Measurements from ENCODE around the gene FRMD5. TPM values are rescaled to one million over a fixed set of nuclear protein-coding genes. Genes with fewer than 3 reads are reported as not detected.

The FRMD5 gene
- total and polyA plus RNA-seq, 2 experiments from 2014 or later = 5.9 to 10.1 TPM

DNA sequence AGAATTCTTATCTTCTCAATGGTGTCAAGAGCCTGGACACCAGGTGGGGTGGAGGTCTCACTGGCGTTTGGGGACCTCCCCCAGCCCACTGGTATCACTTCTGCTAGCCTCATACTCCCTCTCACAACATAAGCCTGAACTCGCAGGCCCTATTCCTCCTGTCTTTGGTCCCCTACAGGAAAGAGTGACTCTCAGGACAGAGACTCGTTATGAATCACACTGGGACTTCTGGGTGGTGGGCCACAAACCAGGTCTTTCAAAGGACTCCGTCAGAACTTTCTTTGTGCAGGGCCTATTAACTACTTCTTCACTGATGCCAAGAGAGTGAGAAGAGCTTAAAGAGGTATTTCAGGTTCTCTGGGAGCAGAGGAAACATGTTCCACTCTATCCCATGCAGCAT, 267.9 kb downstream of the FRMD5 start:
- Histone ChIP-seq H3K4me1 (ENCODE audit: insufficient read depth) (peaks cover 57% of the 10 kb centered on the region), H3K36me3 (ENCODE audit: insufficient read depth) (no peaks in the 10 kb centered on the region), H3K27ac (ENCODE audit: low read depth) (peak overlapping the region; percentile 83), H3K9me2 (ENCODE audit: insufficient read depth) (peaks cover 8% of the 10 kb centered on the region; the same call in 1 of the 2 replicates), H3F3A (replicated peaks; ENCODE audit: low read depth) (peaks cover 9% of the 10 kb centered on the region; the same call in 1 of the 2 replicates), H2AFZ (no peak overlapping the region), H3K27me3 (ENCODE audit: insufficient read depth) (no peaks in the 10 kb centered on the region), H3K79me2 (replicated peaks; ENCODE audit: insufficient read depth) (no peaks in the 10 kb centered on the region), H3K4me3 (peak overlapping the region; percentile 10; the same call in 1 of the 2 replicates), H3K4me2 (peak overlapping the region; percentile 54), H4K20me1 (replicated peaks; ENCODE audit: insufficient read depth) (no peaks in the 10 kb centered on the region)
- peaks cover 67% of the 10 kb centered on the region for H3K4me1 Mint-ChIP-seq
- no peaks in the 10 kb centered on the region for H3K9me3 Mint-ChIP-seq
- no peaks in the 10 kb centered on the region for H3K36me3 Mint-ChIP-seq (ENCODE audit: low read depth)
- H3K4me3 Mint-ChIP-seq = peak overlapping the region; percentile 36; the same call in 1 of the 3 replicates
- TF ChIP-seq CREB1 (CRISPR knock-in tag; IDR thresholded peaks at IDR 0.05; ENCODE audit: low read depth) (no peak), STAT1 (IDR thresholded peaks at IDR 0.05; ENCODE audit: unreplicated experiment) (no peak), ZNF331 (CRISPR knock-in tag; IDR thresholded peaks at IDR 0.05; ENCODE audit: low read depth) (no peak), NANOG (IDR thresholded peaks at IDR 0.05; ENCODE audit: borderline replicate concordance) (no peak)
- TF ChIP-seq, protein P1, sequence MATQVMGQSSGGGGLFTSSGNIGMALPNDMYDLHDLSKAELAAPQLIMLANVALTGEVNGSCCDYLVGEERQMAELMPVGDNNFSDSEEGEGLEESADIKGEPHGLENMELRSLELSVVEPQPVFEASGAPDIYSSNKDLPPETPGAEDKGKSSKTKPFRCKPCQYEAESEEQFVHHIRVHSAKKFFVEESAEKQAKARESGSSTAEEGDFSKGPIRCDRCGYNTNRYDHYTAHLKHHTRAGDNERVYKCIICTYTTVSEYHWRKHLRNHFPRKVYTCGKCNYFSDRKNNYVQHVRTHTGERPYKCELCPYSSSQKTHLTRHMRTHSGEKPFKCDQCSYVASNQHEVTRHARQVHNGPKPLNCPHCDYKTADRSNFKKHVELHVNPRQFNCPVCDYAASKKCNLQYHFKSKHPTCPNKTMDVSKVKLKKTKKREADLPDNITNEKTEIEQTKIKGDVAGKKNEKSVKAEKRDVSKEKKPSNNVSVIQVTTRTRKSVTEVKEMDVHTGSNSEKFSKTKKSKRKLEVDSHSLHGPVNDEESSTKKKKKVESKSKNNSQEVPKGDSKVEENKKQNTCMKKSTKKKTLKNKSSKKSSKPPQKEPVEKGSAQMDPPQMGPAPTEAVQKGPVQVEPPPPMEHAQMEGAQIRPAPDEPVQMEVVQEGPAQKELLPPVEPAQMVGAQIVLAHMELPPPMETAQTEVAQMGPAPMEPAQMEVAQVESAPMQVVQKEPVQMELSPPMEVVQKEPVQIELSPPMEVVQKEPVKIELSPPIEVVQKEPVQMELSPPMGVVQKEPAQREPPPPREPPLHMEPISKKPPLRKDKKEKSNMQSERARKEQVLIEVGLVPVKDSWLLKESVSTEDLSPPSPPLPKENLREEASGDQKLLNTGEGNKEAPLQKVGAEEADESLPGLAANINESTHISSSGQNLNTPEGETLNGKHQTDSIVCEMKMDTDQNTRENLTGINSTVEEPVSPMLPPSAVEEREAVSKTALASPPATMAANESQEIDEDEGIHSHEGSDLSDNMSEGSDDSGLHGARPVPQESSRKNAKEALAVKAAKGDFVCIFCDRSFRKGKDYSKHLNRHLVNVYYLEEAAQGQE (IDR thresholded peaks at IDR 0.05; ENCODE audit: unreplicated experiment) = no peak
- TF ChIP-seq, protein P2, sequence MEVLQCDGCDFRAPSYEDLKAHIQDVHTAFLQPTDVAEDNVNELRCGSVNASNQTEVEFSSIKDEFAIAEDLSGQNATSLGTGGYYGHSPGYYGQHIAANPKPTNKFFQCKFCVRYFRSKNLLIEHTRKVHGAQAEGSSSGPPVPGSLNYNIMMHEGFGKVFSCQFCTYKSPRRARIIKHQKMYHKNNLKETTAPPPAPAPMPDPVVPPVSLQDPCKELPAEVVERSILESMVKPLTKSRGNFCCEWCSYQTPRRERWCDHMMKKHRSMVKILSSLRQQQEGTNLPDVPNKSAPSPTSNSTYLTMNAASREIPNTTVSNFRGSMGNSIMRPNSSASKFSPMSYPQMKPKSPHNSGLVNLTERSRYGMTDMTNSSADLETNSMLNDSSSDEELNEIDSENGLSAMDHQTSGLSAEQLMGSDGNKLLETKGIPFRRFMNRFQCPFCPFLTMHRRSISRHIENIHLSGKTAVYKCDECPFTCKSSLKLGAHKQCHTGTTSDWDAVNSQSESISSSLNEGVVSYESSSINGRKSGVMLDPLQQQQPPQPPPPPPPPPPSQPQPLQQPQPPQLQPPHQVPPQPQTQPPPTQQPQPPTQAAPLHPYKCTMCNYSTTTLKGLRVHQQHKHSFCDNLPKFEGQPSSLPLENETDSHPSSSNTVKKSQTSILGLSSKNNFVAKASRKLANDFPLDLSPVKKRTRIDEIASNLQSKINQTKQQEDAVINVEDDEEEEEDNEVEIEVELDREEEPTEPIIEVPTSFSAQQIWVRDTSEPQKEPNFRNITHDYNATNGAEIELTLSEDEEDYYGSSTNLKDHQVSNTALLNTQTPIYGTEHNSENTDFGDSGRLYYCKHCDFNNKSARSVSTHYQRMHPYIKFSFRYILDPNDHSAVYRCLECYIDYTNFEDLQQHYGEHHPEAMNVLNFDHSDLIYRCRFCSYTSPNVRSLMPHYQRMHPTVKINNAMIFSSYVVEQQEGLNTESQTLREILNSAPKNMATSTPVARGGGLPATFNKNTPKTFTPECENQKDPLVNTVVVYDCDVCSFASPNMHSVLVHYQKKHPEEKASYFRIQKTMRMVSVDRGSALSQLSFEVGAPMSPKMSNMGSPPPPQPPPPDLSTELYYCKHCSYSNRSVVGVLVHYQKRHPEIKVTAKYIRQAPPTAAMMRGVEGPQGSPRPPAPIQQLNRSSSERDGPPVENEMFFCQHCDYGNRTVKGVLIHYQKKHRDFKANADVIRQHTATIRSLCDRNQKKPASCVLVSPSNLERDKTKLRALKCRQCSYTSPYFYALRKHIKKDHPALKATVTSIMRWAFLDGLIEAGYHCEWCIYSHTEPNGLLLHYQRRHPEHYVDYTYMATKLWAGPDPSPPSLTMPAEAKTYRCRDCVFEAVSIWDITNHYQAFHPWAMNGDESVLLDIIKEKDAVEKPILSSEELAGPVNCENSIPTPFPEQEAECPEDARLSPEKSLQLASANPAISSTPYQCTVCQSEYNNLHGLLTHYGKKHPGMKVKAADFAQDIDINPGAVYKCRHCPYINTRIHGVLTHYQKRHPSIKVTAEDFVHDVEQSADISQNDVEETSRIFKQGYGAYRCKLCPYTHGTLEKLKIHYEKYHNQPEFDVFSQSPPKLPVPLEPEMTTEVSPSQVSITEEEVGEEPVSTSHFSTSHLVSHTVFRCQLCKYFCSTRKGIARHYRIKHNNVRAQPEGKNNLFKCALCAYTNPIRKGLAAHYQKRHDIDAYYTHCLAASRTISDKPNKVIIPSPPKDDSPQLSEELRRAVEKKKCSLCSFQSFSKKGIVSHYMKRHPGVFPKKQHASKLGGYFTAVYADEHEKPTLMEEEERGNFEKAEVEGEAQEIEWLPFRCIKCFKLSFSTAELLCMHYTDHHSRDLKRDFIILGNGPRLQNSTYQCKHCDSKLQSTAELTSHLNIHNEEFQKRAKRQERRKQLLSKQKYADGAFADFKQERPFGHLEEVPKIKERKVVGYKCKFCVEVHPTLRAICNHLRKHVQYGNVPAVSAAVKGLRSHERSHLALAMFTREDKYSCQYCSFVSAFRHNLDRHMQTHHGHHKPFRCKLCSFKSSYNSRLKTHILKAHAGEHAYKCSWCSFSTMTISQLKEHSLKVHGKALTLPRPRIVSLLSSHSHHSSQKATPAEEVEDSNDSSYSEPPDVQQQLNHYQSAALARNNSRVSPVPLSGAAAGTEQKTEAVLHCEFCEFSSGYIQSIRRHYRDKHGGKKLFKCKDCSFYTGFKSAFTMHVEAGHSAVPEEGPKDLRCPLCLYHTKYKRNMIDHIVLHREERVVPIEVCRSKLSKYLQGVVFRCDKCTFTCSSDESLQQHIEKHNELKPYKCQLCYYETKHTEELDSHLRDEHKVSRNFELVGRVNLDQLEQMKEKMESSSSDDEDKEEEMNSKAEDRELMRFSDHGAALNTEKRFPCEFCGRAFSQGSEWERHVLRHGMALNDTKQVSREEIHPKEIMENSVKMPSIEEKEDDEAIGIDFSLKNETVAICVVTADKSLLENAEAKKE (CRISPR knock-in tag; IDR thresholded peaks at IDR 0.05) = 0 out of 2 replicates have a peak, but pooled peaks have one; percentile 48
- peaks cover 6% of the 10 kb centered on the region for H3K27me3 Mint-ChIP-seq (ENCODE audit: insufficient read depth, low read depth, poor library complexity)
- DNase-seq (ENCODE audit: low spot score) (no peak), ATAC-seq (no peak)
- peak overlapping the region; percentile 76 for H3K27ac Mint-ChIP-seq

Data from GM23338 (cell line).